Right lobe of liver (tissue), 4 donors: ENCODE data around the gene PPP1R10.

Experiments used
- CTCF ChIP-seq, 4 donors: fragments of 200-600 bp in 3 of 4; fragments of 450-650 bp in 1 of 4; IDR thresholded peaks; one replicate each; pipeline versions ENCODE4 v1.5.1 to v1.8.0; 2016 to 2022; ENCODE audit warnings: antibody characterized with exemption in 4 of 4, mild to moderate bottlenecking in 2 of 4
- POLR2A ChIP-seq: fragments of 450-650 bp; IDR thresholded peaks from one replicate; pipeline ENCODE4 v1.6.1; 2017; ENCODE audit warnings: antibody characterized with exemption, mild to moderate bottlenecking
- donor health status: DM: no; HTN: no; CAD: no.
- donor health status: DM: no; HTN: no; CAD: no.
- donor health status: DM: no; HTN: yes; CAD: no.

DNA sequence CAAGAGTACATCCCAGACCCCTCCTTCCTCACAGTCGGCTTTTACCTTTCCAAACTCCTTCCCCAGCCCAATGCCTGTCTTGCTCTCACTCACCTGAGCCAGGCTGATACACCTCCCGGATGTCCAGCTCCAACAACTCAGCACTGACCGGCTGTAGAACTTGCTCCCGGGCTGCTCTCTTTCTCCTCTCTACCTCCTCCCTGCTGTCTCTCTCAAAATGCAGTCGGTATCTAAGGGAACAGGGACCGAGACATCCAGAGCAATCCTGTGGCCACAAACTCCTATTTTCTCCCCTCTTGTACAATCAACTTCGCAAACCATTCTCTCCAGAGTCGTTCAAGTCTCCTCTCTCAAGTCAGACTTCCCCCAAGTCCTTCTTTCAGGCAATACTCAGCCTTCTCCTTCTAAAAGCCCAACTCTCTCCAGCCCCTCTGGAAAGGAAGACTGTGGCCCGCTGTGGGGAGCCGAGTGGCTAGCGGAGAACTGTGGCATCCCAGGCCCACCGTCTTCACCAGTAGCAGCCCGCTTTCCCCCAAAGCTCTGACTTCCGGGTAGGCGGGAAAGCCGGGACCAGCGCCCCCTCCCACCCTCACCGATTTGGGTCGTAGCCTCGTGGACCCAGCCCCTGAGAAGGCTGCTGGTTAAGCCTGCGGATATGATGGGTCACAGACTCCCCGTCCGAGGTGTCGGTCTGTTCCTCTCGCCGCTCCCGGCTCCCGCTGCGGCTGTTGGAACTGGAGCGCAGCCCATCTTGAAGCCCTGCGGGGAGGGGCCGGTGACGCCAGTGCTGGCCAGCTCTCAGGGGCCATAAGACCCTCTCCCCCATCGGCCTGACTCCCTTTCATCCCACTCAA is 61.9 kb downstream of the PPP1R10 start:
- no peak for TF ChIP-seq POLR2A
- TF ChIP-seq CTCF (IDR thresholded peaks at IDR 0.05), result no peak
